Psoas muscle (tissue), 8 donors: ENCODE measurements around the gene TAS2R31. TPM values are rescaled to one million over a fixed set of nuclear protein-coding genes. Genes with fewer than 3 reads are reported as not detected.

Experiments used
- ATAC-seq, 4 donors: fragments of 200-7000 bp; cut with Tn5 transposase; one replicate each; pipeline ENCODE4 v1.9.1; 2020; ENCODE audit warnings: moderate library complexity in 3 of 4, mild to moderate bottlenecking in 2 of 4
- DNase-seq, 2 donors: peaks; one replicate each; pipeline ENCODE4 v3.0.0-alpha.2; 2020
- H3K27ac ChIP-seq: fragments of 200-600 bp; one replicate; pipeline ENCODE4 v1.8.0; 2022
- H3K27me3 ChIP-seq, 3 donors: fragments of 200-600 bp in 1 of 3; one replicate each; pipeline versions ENCODE4 v1.6.1 to v1.8.0; 2013 to 2022; ENCODE audit warnings: low read length in 2 of 3, mild to moderate bottlenecking in 2 of 3, moderate library complexity in 1 of 3; ENCODE audit not compliant: insufficient read depth in 3 of 3
- H3K36me3 ChIP-seq, 2 donors: fragments of 200-600 bp in 1 of 2; one replicate each; pipeline versions ENCODE4 v1.6.1 to v1.8.0; 2013 to 2022; ENCODE audit warnings: low read depth in 1 of 2, mild to moderate bottlenecking in 1 of 2, moderate library complexity in 1 of 2; ENCODE audit not compliant: insufficient read depth in 1 of 2
- H3K4me1 ChIP-seq: fragments of 200-600 bp; one replicate; pipeline ENCODE4 v1.8.0; 2022
- H3K4me3 ChIP-seq: fragments of 200-600 bp; one replicate; pipeline ENCODE4 v1.8.0; 2022; ENCODE audit warnings: mild to moderate bottlenecking
- H3K9me3 ChIP-seq: fragments of 200-600 bp; one replicate; pipeline ENCODE4 v1.8.0; 2022
- CTCF ChIP-seq: fragments of 200-600 bp; IDR thresholded peaks from one replicate; pipeline ENCODE4 v1.8.0; 2022; ENCODE audit warnings: antibody characterized with exemption
- WGBS, 3 donors: extraction: QIAGEN DNeasy Blood & Tissue Kit; methylation state at CpG; one replicate each; pipeline versions ENCODE4 v1.1.6 to v1.1.7; 2013; 5-methylcytosine and 5-hydroxymethylcytosine counted together
- intact Hi-C, 2 donors: fragments of 100-400 bp; cut with DNase I; formaldehyde crosslinking; loops; one replicate each; pipeline versions ENCODE4 v1.11.0 to v1.14.2; 2022
- long read RNA-seq, 2 donors: library from polyadenylated mRNA; unstranded; transcript quantifications; one replicate each; pipeline ENCODE4 v2.0.0, GENCODE V29; 2021
- polyA plus RNA-seq, 3 donors: library from polyadenylated mRNA; stranded (reverse); fragments of 200-250 nt; gene quantifications; one replicate each; pipeline ENCODE4 v1.2.3, GENCODE V29; 2013
- total RNA-seq, 4 donors: library from RNA; stranded (reverse); fragmentation: NEBNext Ultra II Directional in 2 of 4; extraction: Animal tissue kit (Norgen Biotek cat#: 25700) in 2 of 4; gene quantifications; one replicate each; pipeline versions ENCODE4 v1.2.1 to v1.2.4, GENCODE V29; 2021 to 2023
- donor health status: healthy with polysubstance abuse.
- donor health status: DM: no; HTN: no; CAD: no; lungs with moderate emphysema.
- donor health status: Bipolar disorder and iron deficiency.
- donor health status: healthy.
- donor health status: DM: yes; HTN: yes; CAD: no.
- donor health status: DM: no; HTN: no; CAD: no.
- donor health status: DM: no; HTN: no; CAD: no.
- donor health status: DM: yes; HTN: yes; CAD: no.

Gene TAS2R31
- total RNA-seq (under 1 TPM; 0.34 to 0.81 (median 0.47) TPM), polyA plus RNA-seq (under 1 TPM; 0.13 to 0.18 (median 0.15) TPM)
- long read RNA-seq, donor 1: 0 reads
- long read RNA-seq, donor 2: 0 reads

DNA sequence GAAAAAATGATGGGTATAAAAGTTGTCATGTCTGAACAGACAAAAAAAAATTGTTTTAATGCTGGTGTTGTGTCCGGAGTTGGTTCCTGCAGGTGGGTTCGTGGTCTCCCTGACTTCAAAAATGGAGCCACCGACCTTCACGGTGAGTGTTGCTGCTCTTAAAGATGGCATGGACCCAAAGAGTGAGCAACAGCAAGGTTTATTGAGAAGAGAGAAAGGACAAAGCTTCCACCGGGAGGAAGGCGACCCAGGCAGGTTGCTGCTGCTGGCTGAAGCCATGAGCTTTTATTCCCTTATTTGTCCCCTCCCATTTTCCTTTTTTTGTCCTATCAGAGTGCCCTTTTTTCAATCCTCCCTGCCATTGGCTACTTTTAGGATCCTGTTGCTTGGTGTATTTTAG lies at the start of gene TAS2R31:
TSS of gene TAS2R31 (minus strand) at position 101 of the 400 bp plus-strand sequence. CDS start at position 29, 72 bp downstream.
- 96 to 98% (median 98%) methylated on average over 6 of the region's 6 CpGs for WGBS, 3 donors

GRCh38 chr12:11078246-11078645 lies 47.0 kb upstream of the TAS2R31 start:
- H3K9me3 ChIP-seq: no peaks in the 10 kb centered on the region
- no peak for ATAC-seq
- TF ChIP-seq CTCF: no peak
- intact Hi-C loops: no loop called here
- no peak overlapping the region for H3K4me3 ChIP-seq
- H3K27ac ChIP-seq: no peak overlapping the region
- no peaks in the 10 kb centered on the region for H3K4me1 ChIP-seq
- WGBS, 3 donors: 95 to 100% (median 100%) methylated on average over 1 of the region's 1 CpG
- DNase-seq: no peak
- H3K27me3 ChIP-seq: no peaks in the 10 kb centered on the region
- H3K36me3 ChIP-seq: no peaks in the 10 kb centered on the region

More for the DNA sequence above, at the start of gene TAS2R31:
- TF ChIP-seq CTCF: no peak
- Histone ChIP-seq H3K9me3 (no peaks in the 10 kb centered on the region), H3K36me3 (no peaks in the 10 kb centered on the region), H3K27ac (no peak within 1 kb of the TSS), H3K4me1 (no peaks in the 10 kb centered on the region), H3K4me3 (no peak within 1 kb of the TSS), H3K27me3 (no peaks in the 10 kb centered on the region)
- ATAC-seq (no peak), DNase-seq (no peak)
- intact Hi-C loops: no loop called here

- no peaks in the 10 kb centered on the region for H3K36me3 ChIP-seq
- ATAC-seq: no peak
- H3K9me3 ChIP-seq: no peaks in the 10 kb centered on the region
- intact Hi-C loops: no loop called here
- no peaks in the 10 kb centered on the region for H3K4me1 ChIP-seq
- no peak overlapping the region for H3K27ac ChIP-seq
- no peak for DNase-seq
- no peak for TF ChIP-seq CTCF
- 0 to 85% (median 70%) methylated on average over 2 to 3 of the region's 3 CpGs for WGBS, 3 donors
- no peaks in the 10 kb centered on the region for H3K27me3 ChIP-seq
- H3K4me3 ChIP-seq: no peak overlapping the region
Measured at GRCh38 chr12:11075642-11076041, 44.4 kb upstream of the TAS2R31 start.

DNA sequence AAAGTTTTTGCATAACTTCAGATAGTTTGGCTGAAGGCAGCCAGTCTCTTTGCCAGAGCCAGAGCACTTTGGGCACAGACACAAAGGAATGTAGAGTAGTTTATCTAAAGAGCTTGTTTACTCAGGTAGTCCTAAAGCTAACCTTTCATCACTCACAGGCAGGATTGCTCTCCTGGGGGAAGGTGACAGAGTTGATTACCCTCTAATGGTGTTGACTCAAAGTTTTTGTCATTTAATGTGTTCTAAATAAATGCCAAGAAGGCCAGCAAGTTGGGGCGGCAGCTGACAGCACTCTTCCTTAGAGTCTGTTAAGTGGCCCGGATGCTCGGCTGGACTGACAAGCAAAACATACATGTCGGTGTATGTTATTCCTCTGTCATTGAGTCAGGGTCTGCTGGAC lies 40.2 kb upstream of the TAS2R31 start:
- Histone ChIP-seq H3K4me1 (peaks cover 3% of the 10 kb centered on the region), H3K27ac (no peak overlapping the region), H3K27me3 (no peaks in the 10 kb centered on the region), H3K4me3 (no peak overlapping the region), H3K36me3 (no peaks in the 10 kb centered on the region), H3K9me3 (no peaks in the 10 kb centered on the region)
- DNase-seq (no peak), ATAC-seq (no peak)
- intact Hi-C loops: loop anchor here in 1 of 2 donors (2.0 kb wide), 1 partner anchor 53 kb away; no protein-coding TSS in a partner anchor
- TF ChIP-seq CTCF: no peak
- WGBS, 3 donors: 48 to 64% (median 61%) methylated on average over 4 of the region's 4 CpGs

DNA sequence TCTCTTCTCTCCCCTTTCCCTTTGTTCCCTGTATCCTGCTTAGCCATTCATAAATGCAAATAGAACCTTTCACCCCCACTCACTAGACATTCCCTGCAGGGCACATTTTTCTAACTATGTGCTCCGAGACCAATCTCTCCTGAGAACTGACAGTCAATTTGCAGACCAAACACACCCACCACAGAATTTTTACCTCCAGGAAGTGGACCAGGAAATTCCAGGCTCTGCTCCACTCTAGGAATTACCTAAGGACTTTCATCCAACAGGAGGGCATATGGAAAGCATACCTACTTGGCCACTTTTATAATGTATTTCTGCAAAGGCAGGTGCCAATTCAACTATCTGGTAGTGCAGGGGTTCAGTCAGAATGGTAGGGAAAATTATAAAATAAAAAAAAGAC lies 39.8 kb upstream of the TAS2R31 start:
- Histone ChIP-seq H3K9me3 (no peaks in the 10 kb centered on the region), H3K27ac (no peak overlapping the region), H3K4me3 (no peak overlapping the region), H3K27me3 (no peaks in the 10 kb centered on the region), H3K4me1 (peaks cover 3% of the 10 kb centered on the region), H3K36me3 (no peaks in the 10 kb centered on the region)
- TF ChIP-seq CTCF: no peak
- WGBS, 3 donors: 69 to 81% methylated on average over 1 of the region's 1 CpG; no CpG with 5 or more reads in 1 of the 3 donors
- no peak for ATAC-seq
- DNase-seq: no peak
- intact Hi-C loops: loop anchor here in 1 of 2 donors (2.0 kb wide), 1 partner anchor 52 kb away; no protein-coding TSS in a partner anchor
